ENCODE results near the gene EFNA5.

Gene EFNA5

GRCh38 chr5:107431998-107432397, 238.7 kb downstream of the EFNA5 start:
- Mint-ChIP-seq H3K27ac (no peak overlapping the region), H3K27me3 (no peaks in the 10 kb centered on the region), H3K4me1 (ENCODE audit: low read depth) (peaks cover 3% of the 10 kb centered on the region), H3K4me3 (no peak overlapping the region), H3K36me3 (ENCODE audit: low read depth) (no peaks in the 10 kb centered on the region), H3K9me3 (no peaks in the 10 kb centered on the region)
- no peak for DNase-seq

GRCh38 chr5:107431536-107431935, 239.2 kb downstream of the EFNA5 start:
- H3K4me3 Mint-ChIP-seq = no peak overlapping the region
- H3K4me1 Mint-ChIP-seq (ENCODE audit: low read depth) = peaks cover 3% of the 10 kb centered on the region
- no peak overlapping the region for H3K27ac Mint-ChIP-seq
- no peaks in the 10 kb centered on the region for H3K36me3 Mint-ChIP-seq (ENCODE audit: low read depth)
- no peaks in the 10 kb centered on the region for H3K9me3 Mint-ChIP-seq
- no peak for DNase-seq
- H3K27me3 Mint-ChIP-seq = no peaks in the 10 kb centered on the region

DNA sequence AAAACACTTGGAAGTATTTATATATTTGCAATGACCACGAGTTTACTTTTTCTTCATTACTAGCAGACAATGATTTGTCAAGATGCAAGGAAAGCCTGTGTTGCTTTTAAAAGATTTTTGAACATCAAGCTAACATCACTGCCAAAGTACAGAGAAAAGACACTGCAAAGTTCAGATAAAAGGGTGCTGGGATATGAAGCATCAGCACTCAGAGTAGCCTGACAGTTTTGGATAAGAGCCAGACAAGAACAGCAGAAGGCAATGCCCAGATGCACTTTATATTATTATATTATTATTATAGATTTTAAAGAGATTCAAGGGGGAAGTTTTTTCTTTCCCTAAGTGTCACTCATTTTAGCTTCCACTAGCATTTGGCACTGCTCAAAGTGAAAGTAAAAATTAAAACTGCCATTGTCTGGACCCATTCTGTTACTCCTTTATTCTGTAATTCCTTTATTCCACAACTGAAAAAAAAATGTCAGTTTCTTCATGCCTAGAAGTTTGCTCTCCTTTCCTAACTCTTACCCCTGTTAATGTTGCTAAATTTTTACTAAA, 240.6 kb downstream of the EFNA5 start:
- no peaks in the 10 kb centered on the region for H3K36me3 Mint-ChIP-seq (ENCODE audit: low read depth)
- H3K4me1 Mint-ChIP-seq (ENCODE audit: low read depth) = peaks cover 3% of the 10 kb centered on the region
- no peak overlapping the region for H3K27ac Mint-ChIP-seq
- DNase-seq = no peak
- H3K27me3 Mint-ChIP-seq = no peaks in the 10 kb centered on the region
- H3K4me3 Mint-ChIP-seq = no peak overlapping the region
- no peaks in the 10 kb centered on the region for H3K9me3 Mint-ChIP-seq

DNA sequence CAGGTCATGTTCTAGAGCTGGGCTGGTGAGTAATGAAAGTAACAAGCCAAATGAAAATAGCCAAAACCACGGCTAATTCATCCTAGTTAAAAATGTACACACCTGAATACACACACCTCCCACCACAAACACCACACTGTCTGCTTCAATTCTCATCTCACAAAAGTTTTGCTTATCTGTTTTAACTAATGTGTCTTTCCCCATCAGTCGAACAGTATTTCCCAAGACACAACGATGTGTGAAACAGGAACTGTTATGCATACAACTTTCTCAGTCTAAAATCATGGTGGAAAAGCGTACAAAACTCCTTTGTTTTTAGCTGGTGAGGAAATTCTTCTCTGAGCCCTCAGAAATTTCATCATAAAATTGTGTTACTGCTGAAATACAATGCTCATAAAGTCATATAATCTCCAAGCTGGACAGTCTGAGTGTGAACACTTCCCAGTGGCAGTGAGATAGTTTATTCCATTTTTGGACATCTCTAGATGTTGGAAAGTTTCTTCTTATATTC, 242.4 kb downstream of the EFNA5 start:
- DNase-seq = no peak
- H3K27ac Mint-ChIP-seq = no peak overlapping the region
- H3K4me1 Mint-ChIP-seq (ENCODE audit: low read depth) = peaks cover 3% of the 10 kb centered on the region
- H3K27me3 Mint-ChIP-seq = no peaks in the 10 kb centered on the region
- no peaks in the 10 kb centered on the region for H3K36me3 Mint-ChIP-seq (ENCODE audit: low read depth)
- H3K9me3 Mint-ChIP-seq = no peaks in the 10 kb centered on the region
- H3K4me3 Mint-ChIP-seq = no peak overlapping the region

GRCh38 chr5:107426872-107427271, 243.9 kb downstream of the EFNA5 start:
- H3K9me3 Mint-ChIP-seq = no peaks in the 10 kb centered on the region

GRCh38 chr5:107426209-107426608, 244.5 kb downstream of the EFNA5 start:
- no peak for DNase-seq
- H3K9me3 Mint-ChIP-seq = no peaks in the 10 kb centered on the region
- H3K36me3 Mint-ChIP-seq (ENCODE audit: low read depth) = no peaks in the 10 kb centered on the region
- no peak overlapping the region for H3K27ac Mint-ChIP-seq
- no peaks in the 10 kb centered on the region for H3K27me3 Mint-ChIP-seq
- no peak overlapping the region for H3K4me3 Mint-ChIP-seq
- H3K4me1 Mint-ChIP-seq (ENCODE audit: low read depth) = peaks cover 3% of the 10 kb centered on the region

More at GRCh38 chr5:107426872-107427271, 243.9 kb downstream of the EFNA5 start:
- DNase-seq = no peak
- Mint-ChIP-seq H3K36me3 (ENCODE audit: low read depth) (no peaks in the 10 kb centered on the region), H3K27me3 (no peaks in the 10 kb centered on the region), H3K27ac (no peak overlapping the region), H3K4me3 (no peak overlapping the region), H3K4me1 (ENCODE audit: low read depth) (peaks cover 3% of the 10 kb centered on the region)

DNA sequence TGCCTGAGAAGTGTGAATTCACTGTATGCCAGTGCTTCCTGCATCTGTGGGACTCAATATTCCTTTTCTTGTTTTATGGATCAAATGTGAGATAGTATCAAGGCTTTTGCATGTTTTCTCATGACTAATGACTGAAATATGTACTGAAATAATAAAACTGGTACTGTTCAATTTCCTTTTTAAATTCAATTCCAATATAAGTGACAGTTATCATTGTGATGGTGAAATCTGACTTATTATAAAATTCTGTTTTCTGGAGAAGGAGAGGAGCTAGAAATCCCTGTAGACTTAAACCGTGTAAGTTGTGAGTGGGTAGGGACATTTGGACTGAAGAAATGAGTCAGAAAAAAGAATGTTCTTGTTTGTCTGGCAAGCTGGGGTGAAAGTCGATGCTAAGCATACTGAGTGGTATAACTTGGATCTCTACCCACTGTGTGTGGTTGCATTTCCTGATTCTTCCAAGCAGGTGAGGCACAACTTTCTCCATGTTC, 245.2 kb downstream of the EFNA5 start:
- Mint-ChIP-seq H3K4me3 (no peak overlapping the region), H3K9me3 (no peaks in the 10 kb centered on the region), H3K36me3 (ENCODE audit: low read depth) (no peaks in the 10 kb centered on the region), H3K27ac (no peak overlapping the region), H3K4me1 (ENCODE audit: low read depth) (peaks cover 3% of the 10 kb centered on the region), H3K27me3 (no peaks in the 10 kb centered on the region)
- no peak for DNase-seq

DNA sequence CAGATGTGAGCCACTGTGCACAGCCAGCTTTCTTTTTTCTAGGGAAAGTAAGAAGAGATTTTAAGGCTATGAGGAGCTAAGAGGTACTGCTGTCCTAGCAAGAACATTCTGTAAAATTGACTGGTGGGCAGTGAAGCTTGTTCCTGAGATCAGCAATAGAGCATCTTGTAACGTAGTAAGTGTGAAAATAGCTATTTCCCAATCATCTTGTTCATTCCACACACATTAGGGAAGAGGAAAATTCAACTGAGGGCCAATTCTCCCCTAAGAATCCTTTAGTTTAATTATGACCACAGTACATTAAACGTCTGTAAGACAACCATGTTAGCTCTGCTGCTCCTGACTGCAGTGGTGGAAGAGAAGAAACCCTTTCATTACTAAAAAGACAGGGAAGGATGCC, 246.2 kb downstream of the EFNA5 start:
- DNase-seq = no peak
- Mint-ChIP-seq H3K4me1 (ENCODE audit: low read depth) (no peaks in the 10 kb centered on the region), H3K27me3 (no peaks in the 10 kb centered on the region), H3K36me3 (ENCODE audit: low read depth) (no peaks in the 10 kb centered on the region), H3K27ac (no peak overlapping the region), H3K9me3 (no peaks in the 10 kb centered on the region), H3K4me3 (no peak overlapping the region)

- Mint-ChIP-seq H3K9me3 (no peaks in the 10 kb centered on the region), H3K4me3 (no peak overlapping the region), H3K4me1 (ENCODE audit: low read depth) (no peaks in the 10 kb centered on the region), H3K27ac (no peak overlapping the region), H3K36me3 (ENCODE audit: low read depth) (no peaks in the 10 kb centered on the region), H3K27me3 (no peaks in the 10 kb centered on the region)
- DNase-seq = no peak
Measured at GRCh38 chr5:107422494-107422893, 248.2 kb downstream of the EFNA5 start.

GRCh38 chr5:107419498-107419897, 251.2 kb downstream of the EFNA5 start:
- H3K4me3 Mint-ChIP-seq = no peak overlapping the region
- no peaks in the 10 kb centered on the region for H3K9me3 Mint-ChIP-seq
- H3K27me3 Mint-ChIP-seq = peaks cover 3% of the 10 kb centered on the region
- H3K27ac Mint-ChIP-seq = no peak overlapping the region
- no peak for DNase-seq
- H3K4me1 Mint-ChIP-seq (ENCODE audit: low read depth) = no peaks in the 10 kb centered on the region
- no peaks in the 10 kb centered on the region for H3K36me3 Mint-ChIP-seq (ENCODE audit: low read depth)

GRCh38 chr5:107418902-107419301, 251.8 kb downstream of the EFNA5 start:
- Mint-ChIP-seq H3K9me3 (no peaks in the 10 kb centered on the region), H3K27ac (no peak overlapping the region), H3K27me3 (peaks cover 4% of the 10 kb centered on the region)

DNA sequence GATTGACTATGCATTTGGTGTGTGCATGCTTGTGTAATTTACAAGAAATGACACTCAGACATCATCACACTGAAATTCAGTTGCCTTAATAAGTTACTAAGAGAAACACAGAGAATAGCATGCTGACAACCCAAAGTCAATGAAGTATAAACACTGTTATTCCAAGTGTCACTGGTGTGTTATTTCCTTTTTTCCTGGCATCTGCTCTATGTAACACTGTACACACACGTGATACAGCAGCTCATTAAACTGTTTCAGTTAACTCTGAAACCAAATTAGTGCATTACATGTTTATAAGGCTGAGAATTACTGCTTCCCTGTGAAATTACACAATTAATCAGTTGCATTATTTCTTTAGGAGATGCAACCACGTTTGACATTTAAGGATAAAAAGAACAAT, 252.7 kb downstream of the EFNA5 start:
- no peaks in the 10 kb centered on the region for H3K9me3 Mint-ChIP-seq
- peaks cover 6% of the 10 kb centered on the region for H3K27me3 Mint-ChIP-seq
- no peak overlapping the region for H3K4me3 Mint-ChIP-seq

More at GRCh38 chr5:107418902-107419301, 251.8 kb downstream of the EFNA5 start:
- no peaks in the 10 kb centered on the region for H3K4me1 Mint-ChIP-seq (ENCODE audit: low read depth)
- H3K4me3 Mint-ChIP-seq = no peak overlapping the region
- H3K36me3 Mint-ChIP-seq (ENCODE audit: low read depth) = no peaks in the 10 kb centered on the region
- DNase-seq = no peak

GRCh38 chr5:107415762-107416161, 255.0 kb downstream of the EFNA5 start:
- Mint-ChIP-seq H3K27me3 (peaks cover 8% of the 10 kb centered on the region), H3K4me1 (ENCODE audit: low read depth) (no peaks in the 10 kb centered on the region), H3K4me3 (no peak overlapping the region), H3K36me3 (ENCODE audit: low read depth) (no peaks in the 10 kb centered on the region), H3K27ac (no peak overlapping the region), H3K9me3 (no peaks in the 10 kb centered on the region)
- DNase-seq = no peak

More for the DNA sequence above, 252.7 kb downstream of the EFNA5 start:
- no peak for DNase-seq
- Mint-ChIP-seq H3K4me1 (ENCODE audit: low read depth) (no peaks in the 10 kb centered on the region), H3K27ac (no peak overlapping the region), H3K36me3 (ENCODE audit: low read depth) (no peaks in the 10 kb centered on the region)

- H3K4me3 Mint-ChIP-seq = no peak overlapping the region
- H3K27ac Mint-ChIP-seq = no peak overlapping the region
- no peaks in the 10 kb centered on the region for H3K36me3 Mint-ChIP-seq (ENCODE audit: low read depth)
- no peaks in the 10 kb centered on the region for H3K4me1 Mint-ChIP-seq (ENCODE audit: low read depth)
- peaks cover 8% of the 10 kb centered on the region for H3K27me3 Mint-ChIP-seq
- no peaks in the 10 kb centered on the region for H3K9me3 Mint-ChIP-seq
- DNase-seq = no peak
Measured at GRCh38 chr5:107414802-107415201, 255.9 kb downstream of the EFNA5 start.

- Mint-ChIP-seq H3K36me3 (ENCODE audit: low read depth) (no peaks in the 10 kb centered on the region), H3K4me1 (ENCODE audit: low read depth) (no peaks in the 10 kb centered on the region), H3K9me3 (no peaks in the 10 kb centered on the region), H3K27me3 (peaks cover 8% of the 10 kb centered on the region), H3K4me3 (no peak overlapping the region), H3K27ac (no peak overlapping the region)
- DNase-seq = no peak
Measured at GRCh38 chr5:107413754-107414153, 257.0 kb downstream of the EFNA5 start.

DNA sequence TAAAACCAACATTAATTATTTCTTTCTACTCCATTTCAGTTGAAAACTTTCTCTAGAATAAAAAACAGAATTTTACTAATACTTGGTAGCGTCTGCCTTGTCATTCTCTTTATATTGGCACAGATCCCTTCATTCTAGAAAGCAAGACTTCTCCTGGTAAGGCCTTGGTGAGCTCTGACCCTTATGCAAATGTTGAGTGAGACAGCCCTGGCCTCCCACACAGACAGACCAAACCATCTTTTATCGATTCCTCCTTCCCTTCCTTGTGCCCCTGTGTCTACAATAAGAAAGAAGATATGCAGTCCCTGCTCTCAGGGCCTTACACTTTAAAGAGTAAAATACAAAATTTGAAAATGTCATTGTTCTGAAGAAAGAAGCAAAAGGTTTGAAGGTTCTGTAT, 262.2 kb downstream of the EFNA5 start:
- no peak overlapping the region for H3K4me3 Mint-ChIP-seq
- DNase-seq = no peak
- H3K4me1 Mint-ChIP-seq (ENCODE audit: low read depth) = no peaks in the 10 kb centered on the region
- H3K27me3 Mint-ChIP-seq = peaks cover 2% of the 10 kb centered on the region
- H3K27ac Mint-ChIP-seq = no peak overlapping the region
- no peaks in the 10 kb centered on the region for H3K9me3 Mint-ChIP-seq
- H3K36me3 Mint-ChIP-seq (ENCODE audit: low read depth) = no peaks in the 10 kb centered on the region
